MM.1S (cell line): ENCODE measurements around the gene EIF4E1B.
"Not testable (repeated sequence)": the region's sequence is repeated elsewhere in the genome, so short reads cannot be mapped to it uniquely, and the experiment has no call there.

Source experiments
- EZH2 ChIP-seq: fragments of 300-600 bp; sonication (generic); optimal IDR thresholded peaks from 2 replicates; pipeline ENCODE3; 2017; ENCODE audit warnings: low read depth, mild to moderate bottlenecking, antibody characterized with exemption, low read length, mixed read lengths
- EZH2phosphoT487 ChIP-seq: fragments of 300-600 bp; sonication (generic); IDR thresholded peaks from 2 replicates; pipeline ENCODE4 v1.6.1; 2018; ENCODE audit warnings: antibody characterized with exemption, low read length
- TF ChIP-seq, protein P1 (sequence below): fragments of 300-600 bp; sonication (generic); IDR thresholded peaks from 2 replicates; pipeline ENCODE4 v1.5.1; 2016; ENCODE audit warnings: antibody characterized with exemption, low read length, mixed read lengths

DNA sequence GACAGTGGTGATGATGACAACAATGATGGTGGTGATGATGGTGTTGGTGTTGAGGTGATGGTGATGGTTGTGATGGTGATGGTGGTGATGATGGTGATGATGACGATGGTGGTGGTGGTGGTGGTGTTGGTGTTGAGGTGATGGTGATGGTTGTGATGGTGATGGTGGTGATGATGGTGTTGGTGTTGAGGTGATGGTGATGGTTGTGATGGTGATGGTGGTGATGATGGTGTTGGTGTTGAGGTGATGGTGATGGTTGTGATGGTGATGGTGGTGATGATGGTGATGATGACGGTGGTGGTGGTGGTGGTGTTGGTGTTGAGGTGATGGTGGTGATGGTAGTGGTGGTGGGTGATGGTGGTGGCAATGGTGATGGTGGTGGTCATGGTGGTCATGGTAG lies 38.8 kb upstream of the EIF4E1B start:
- TF ChIP-seq, protein P1, sequence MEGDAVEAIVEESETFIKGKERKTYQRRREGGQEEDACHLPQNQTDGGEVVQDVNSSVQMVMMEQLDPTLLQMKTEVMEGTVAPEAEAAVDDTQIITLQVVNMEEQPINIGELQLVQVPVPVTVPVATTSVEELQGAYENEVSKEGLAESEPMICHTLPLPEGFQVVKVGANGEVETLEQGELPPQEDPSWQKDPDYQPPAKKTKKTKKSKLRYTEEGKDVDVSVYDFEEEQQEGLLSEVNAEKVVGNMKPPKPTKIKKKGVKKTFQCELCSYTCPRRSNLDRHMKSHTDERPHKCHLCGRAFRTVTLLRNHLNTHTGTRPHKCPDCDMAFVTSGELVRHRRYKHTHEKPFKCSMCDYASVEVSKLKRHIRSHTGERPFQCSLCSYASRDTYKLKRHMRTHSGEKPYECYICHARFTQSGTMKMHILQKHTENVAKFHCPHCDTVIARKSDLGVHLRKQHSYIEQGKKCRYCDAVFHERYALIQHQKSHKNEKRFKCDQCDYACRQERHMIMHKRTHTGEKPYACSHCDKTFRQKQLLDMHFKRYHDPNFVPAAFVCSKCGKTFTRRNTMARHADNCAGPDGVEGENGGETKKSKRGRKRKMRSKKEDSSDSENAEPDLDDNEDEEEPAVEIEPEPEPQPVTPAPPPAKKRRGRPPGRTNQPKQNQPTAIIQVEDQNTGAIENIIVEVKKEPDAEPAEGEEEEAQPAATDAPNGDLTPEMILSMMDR, result not testable (repeated sequence)
- not testable (repeated sequence) for TF ChIP-seq EZH2, EZH2phosphoT487
